Fibroblast of lung (primary cell): ENCODE results near the gene TESK1. TPM values are rescaled to one million over a fixed set of nuclear protein-coding genes. Genes with fewer than 3 reads are reported as not detected.

Experiments
- DNase-seq, 2 donors: peaks; one replicate each; pipeline versions ENCODE4 v3.0.0 to v3.0.0-alpha.2; 2010; ENCODE audit warnings: low read depth in 2 of 2
- H2AFZ ChIP-seq: 2 replicates; pipeline ENCODE4 v1.5.1; 2012; ENCODE audit warnings: low read length, control low read depth, inconsistent platforms
- H3K27ac ChIP-seq: 2 replicates; pipeline ENCODE4 v1.5.1; 2011; ENCODE audit warnings: low read length, control low read depth; ENCODE audit not compliant: insufficient read depth
- H3K27me3 ChIP-seq: 2 replicates; pipeline ENCODE4 v1.5.1; 2011; ENCODE audit warnings: mild to moderate bottlenecking, low read length; ENCODE audit not compliant: control insufficient read depth, insufficient read depth
- H3K36me3 ChIP-seq: 2 replicates; pipeline ENCODE4 v1.5.1; 2011; ENCODE audit warnings: low read length; ENCODE audit not compliant: control insufficient read depth, insufficient read depth
- H3K4me1 ChIP-seq: 2 replicates; pipeline ENCODE4 v1.5.1; 2011; ENCODE audit warnings: low read length; ENCODE audit not compliant: control insufficient read depth, insufficient read depth; ENCODE audit errors: extremely low read depth
- H3K4me2 ChIP-seq: 2 replicates; pipeline ENCODE4 v1.5.1; 2011; ENCODE audit warnings: low read length, control low read depth; ENCODE audit not compliant: insufficient read depth; ENCODE audit errors: extremely low read depth
- H3K4me3 ChIP-seq, 4 experiments: fragments of 200-600 bp in 1 of 4; sonication (generic) in 1 of 4; replicated peaks in 1 of 4; 2 replicates each; pipeline ENCODE4 v1.5.1; 2011 to 2016; ENCODE audit warnings: low read length in 4 of 4, low read depth in 3 of 4, mild to moderate bottlenecking in 3 of 4, control low read depth in 2 of 4, inconsistent platforms in 1 of 4, mixed read lengths in 1 of 4; ENCODE audit not compliant: insufficient read depth in 1 of 4; ENCODE audit errors: control extremely low read depth in 1 of 4
- H3K79me2 ChIP-seq: 2 replicates; pipeline ENCODE4 v1.5.1; 2012; ENCODE audit warnings: mild to moderate bottlenecking, low read length, inconsistent platforms; ENCODE audit not compliant: control insufficient read depth, insufficient read depth
- H3K9ac ChIP-seq: 2 replicates; pipeline ENCODE4 v1.5.1; 2011; ENCODE audit warnings: mild to moderate bottlenecking, low read length, control low read depth; ENCODE audit not compliant: insufficient read depth
- H3K9me3 ChIP-seq: 2 replicates; pipeline ENCODE4 v1.5.1; 2012; ENCODE audit warnings: low read depth, low read length; ENCODE audit not compliant: control insufficient read depth, insufficient read depth
- H4K20me1 ChIP-seq: 2 replicates; pipeline ENCODE4 v1.5.1; 2011; ENCODE audit warnings: low read length; ENCODE audit not compliant: control insufficient read depth, insufficient read depth; ENCODE audit errors: extremely low read depth
- EZH2 ChIP-seq: IDR thresholded peaks from 2 replicates; pipeline ENCODE4 v1.5.1; 2012; ENCODE audit warnings: low read length, control low read depth, mild to moderate bottlenecking; ENCODE audit errors: missing control alignments
- polyA plus RNA-seq, 2 donors: library from polyadenylated mRNA; depleted of rRNA in 1 of 2; stranded (reverse) in 1 of 2; unstranded in 1 of 2; fragments of >200 nt; gene quantifications; 2 replicates each; pipeline ENCODE4 v1.2.1, GENCODE V29; 2011 to 2012; ENCODE audit warnings: missing spikeins in 1 of 2
- total RNA-seq: library from RNA; depleted of rRNA; stranded (reverse); fragments of >200 nt; gene quantifications from 2 replicates; pipeline ENCODE4 v1.2.1, GENCODE V29; 2014
- TF ChIP-seq, protein P1 (sequence below), 2 donors: IDR thresholded peaks in 1 of 2; conservative IDR thresholded peaks in 1 of 2; 1 replicate in 1 of 2; 2 replicates in 1 of 2; pipeline ENCODE4 v1.5.1; 2011 to 2012; ENCODE audit warnings: low read length in 2 of 2, control low read depth in 1 of 2, inconsistent platforms in 1 of 2, low read depth in 1 of 2, mild to moderate bottlenecking in 1 of 2

TESK1 gene
- total and polyA plus RNA-seq, 2 donors (not counting 1 experiment from before 2014, with no cell fraction given), result 9.4 to 12.0 TPM

DNA sequence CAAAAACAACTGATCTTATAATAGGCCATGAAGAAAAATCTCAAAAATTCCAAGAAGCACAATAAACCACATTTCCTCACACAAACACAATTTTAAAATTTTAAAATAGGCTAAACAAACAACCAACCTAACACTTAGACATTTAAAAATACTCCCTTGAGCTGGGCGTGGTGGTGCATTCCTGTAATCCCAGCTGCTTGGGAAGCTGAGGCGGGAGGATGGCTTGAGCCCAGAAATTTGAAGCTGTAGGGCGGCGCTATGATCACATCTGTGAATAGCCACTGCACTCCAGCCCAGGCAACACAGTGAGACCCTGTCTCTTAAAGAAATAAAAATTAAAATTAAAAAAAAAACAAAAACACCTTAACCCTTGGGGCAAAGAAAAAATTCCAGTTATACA is 36.9 kb upstream of the TESK1 start:
- Histone ChIP-seq H3K36me3 (no peaks in the 10 kb centered on the region), H3K9ac (no peak overlapping the region), H3K4me3 (no peak overlapping the region), H3K4me1 (no peaks in the 10 kb centered on the region), H3K27me3 (no peaks in the 10 kb centered on the region), H2AFZ (no peak overlapping the region), H3K4me2 (no peak overlapping the region), H3K9me3 (no peaks in the 10 kb centered on the region), H3K79me2 (no peaks in the 10 kb centered on the region), H4K20me1 (no peaks in the 10 kb centered on the region), H3K27ac (no peak overlapping the region)
- no peak for TF ChIP-seq EZH2
- TF ChIP-seq, protein P1, sequence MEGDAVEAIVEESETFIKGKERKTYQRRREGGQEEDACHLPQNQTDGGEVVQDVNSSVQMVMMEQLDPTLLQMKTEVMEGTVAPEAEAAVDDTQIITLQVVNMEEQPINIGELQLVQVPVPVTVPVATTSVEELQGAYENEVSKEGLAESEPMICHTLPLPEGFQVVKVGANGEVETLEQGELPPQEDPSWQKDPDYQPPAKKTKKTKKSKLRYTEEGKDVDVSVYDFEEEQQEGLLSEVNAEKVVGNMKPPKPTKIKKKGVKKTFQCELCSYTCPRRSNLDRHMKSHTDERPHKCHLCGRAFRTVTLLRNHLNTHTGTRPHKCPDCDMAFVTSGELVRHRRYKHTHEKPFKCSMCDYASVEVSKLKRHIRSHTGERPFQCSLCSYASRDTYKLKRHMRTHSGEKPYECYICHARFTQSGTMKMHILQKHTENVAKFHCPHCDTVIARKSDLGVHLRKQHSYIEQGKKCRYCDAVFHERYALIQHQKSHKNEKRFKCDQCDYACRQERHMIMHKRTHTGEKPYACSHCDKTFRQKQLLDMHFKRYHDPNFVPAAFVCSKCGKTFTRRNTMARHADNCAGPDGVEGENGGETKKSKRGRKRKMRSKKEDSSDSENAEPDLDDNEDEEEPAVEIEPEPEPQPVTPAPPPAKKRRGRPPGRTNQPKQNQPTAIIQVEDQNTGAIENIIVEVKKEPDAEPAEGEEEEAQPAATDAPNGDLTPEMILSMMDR (conservative IDR thresholded peaks at IDR 0.05 in 1 of 2, IDR thresholded peaks at IDR 0.05 in 1 of 2; ENCODE audit: low read depth in 1 of 2, low read length in 2 of 2), result no peak
- DNase-seq, result no peak

DNA sequence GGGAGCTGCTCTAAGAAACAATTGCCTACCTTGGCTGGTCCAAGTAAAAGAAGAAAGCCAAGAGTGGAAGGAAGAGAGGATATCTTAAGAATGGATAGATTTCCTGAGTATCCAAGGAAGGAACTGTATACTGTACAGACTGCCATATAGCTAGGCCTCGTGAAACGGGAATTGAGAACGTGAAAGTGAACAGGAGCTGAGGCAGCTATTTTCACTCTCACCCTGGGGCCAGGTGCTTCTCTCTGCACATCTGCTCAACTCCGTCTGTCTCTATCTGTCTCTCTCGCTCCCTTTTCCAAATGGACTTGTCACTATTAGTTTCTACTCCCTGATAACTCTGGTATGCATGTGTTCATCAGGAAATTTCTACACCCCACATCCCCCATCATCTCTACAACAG is 35.9 kb upstream of the TESK1 start:
- Histone ChIP-seq H3K9me3 (no peaks in the 10 kb centered on the region), H3K4me1 (no peaks in the 10 kb centered on the region), H3K79me2 (no peaks in the 10 kb centered on the region), H3K4me2 (no peak overlapping the region), H3K27me3 (no peaks in the 10 kb centered on the region), H3K9ac (no peak overlapping the region), H4K20me1 (no peaks in the 10 kb centered on the region), H3K36me3 (no peaks in the 10 kb centered on the region), H2AFZ (no peak overlapping the region), H3K27ac (no peak overlapping the region), H3K4me3 (no peak overlapping the region)
- no peak for TF ChIP-seq EZH2
- TF ChIP-seq, protein P1 (conservative IDR thresholded peaks at IDR 0.05 in 1 of 2, IDR thresholded peaks at IDR 0.05 in 1 of 2; ENCODE audit: low read depth in 1 of 2, low read length in 2 of 2), result no peak
- no peak for DNase-seq

DNA sequence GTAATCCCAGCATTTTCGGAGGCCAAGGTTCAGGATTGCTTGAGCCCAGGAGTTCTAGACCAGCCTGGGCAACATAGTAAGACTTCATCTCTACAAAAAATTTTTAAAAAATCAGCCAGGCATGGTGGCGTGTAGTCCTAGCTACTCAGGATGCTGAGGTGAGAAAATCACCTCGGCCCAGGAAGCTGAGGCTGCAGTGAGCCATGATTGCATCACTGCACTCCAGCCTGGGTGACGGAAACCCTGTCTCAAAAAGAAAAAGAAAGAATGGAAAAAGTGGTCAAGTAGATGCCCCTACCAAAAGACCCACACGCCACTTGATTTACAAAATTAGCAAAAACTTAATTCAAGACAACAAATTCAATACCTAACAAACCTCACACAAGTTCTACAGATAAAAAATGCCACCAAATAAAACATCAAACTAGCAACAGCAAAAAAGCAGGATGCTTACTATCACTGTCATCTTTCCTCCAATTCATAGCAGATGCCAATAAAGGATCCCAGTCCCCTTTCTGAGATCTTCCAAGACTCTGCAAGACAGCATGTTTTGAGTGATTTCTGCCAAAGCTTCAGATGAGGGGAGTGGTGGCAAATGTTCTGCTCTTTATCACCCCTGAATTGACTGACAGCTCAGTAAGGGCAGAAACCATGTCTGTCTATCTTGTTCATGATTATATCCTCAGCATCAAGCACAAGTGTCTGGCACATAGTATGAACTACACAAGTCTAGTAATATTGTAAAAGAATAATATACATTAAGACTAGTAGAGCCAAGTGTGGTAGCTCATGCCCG is 34.2 kb upstream of the TESK1 start:
- no peaks in the 10 kb centered on the region for H3K36me3 ChIP-seq
- H3K4me3 ChIP-seq, result no peak overlapping the region
- TF ChIP-seq, protein P1 (conservative IDR thresholded peaks at IDR 0.05 in 1 of 2, IDR thresholded peaks at IDR 0.05 in 1 of 2; ENCODE audit: low read depth in 1 of 2, low read length in 2 of 2), result no peak
- no peaks in the 10 kb centered on the region for H3K4me1 ChIP-seq
- H3K27ac ChIP-seq, result no peak overlapping the region
- no peaks in the 10 kb centered on the region for H3K9me3 ChIP-seq
- peaks cover 3% of the 10 kb centered on the region for H3K27me3 ChIP-seq
- H3K9ac ChIP-seq, result no peak overlapping the region
- no peak overlapping the region for H3K4me2 ChIP-seq
- H4K20me1 ChIP-seq, result no peaks in the 10 kb centered on the region
- no peaks in the 10 kb centered on the region for H3K79me2 ChIP-seq
- DNase-seq, result no peak
- no peak overlapping the region for H2AFZ ChIP-seq
